Measurements from ENCODE around the gene FRG1. TPM values are rescaled to one million over a fixed set of nuclear protein-coding genes. Genes with fewer than 3 reads are reported as not detected.
"Not testable (repeated sequence)": the region's sequence is repeated elsewhere in the genome, so short reads cannot be mapped to it uniquely, and the experiment has no call there.

FRG1 gene
- total and polyA plus RNA-seq, 10 of the 15 experiments (the other 5 are each of a cell fraction or from before 2014, with no cell fraction given): 28.9 to 190 (median 58.6) TPM

GRCh38 chr4:189981970-189982369, 41.3 kb downstream of the FRG1 start:
- BruUV-seq (replicated peaks): no TSS peak
- H3K36me3 ChIP-seq (ENCODE audit: control insufficient read depth in 2 of 2, insufficient read depth in 2 of 2, low read length in 1 of 2): no peaks in the 10 kb centered on the region
- in situ Hi-C loops (cut with MboI): no loop called here
- ChIA-PET SMC1A (ENCODE audit: uncharacterized antibody, unreplicated experiment) (no interaction called here), CTCF (no interaction called here), RAD21 (ENCODE audit: unreplicated experiment) (no interaction called here), POLR2A (no interaction called here)
- no peak overlapping the region for H3K27ac ChIP-seq (ENCODE audit: control insufficient read depth, insufficient read depth)
- no peaks in the 10 kb centered on the region for H4K20me1 ChIP-seq (ENCODE audit: control insufficient read depth, insufficient read depth)
- H3K4me3 ChIP-seq: no peak overlapping the region
- H3K9me3 ChIP-seq (replicated peaks; ENCODE audit: control insufficient read depth, insufficient read depth, low read length): no peaks in the 10 kb centered on the region
- no peak overlapping the region for H2AFZ ChIP-seq (ENCODE audit: control insufficient read depth, low read depth, low read length)
- H3K27me3 ChIP-seq (replicated peaks in 1 of 2; ENCODE audit: control insufficient read depth in 2 of 2, insufficient read depth in 2 of 2, low read length in 1 of 2): no peaks in the 10 kb centered on the region; a peak in 1 of 4 replicates
- no peaks in the 10 kb centered on the region for H3K4me1 ChIP-seq (ENCODE audit: control insufficient read depth, insufficient read depth, low read length)
- H3K9ac ChIP-seq (ENCODE audit: control insufficient read depth, insufficient read depth, low read length): no peak overlapping the region
- DNase-seq (ENCODE audit: low read depth, low spot score) (no peak), ATAC-seq (no peak), FAIRE-seq (no peak)
- intact Hi-C loops (cut with micrococcal nuclease; ENCODE audit: unreplicated experiment): no loop called here
- TF ChIP-seq BHLHE40 (IDR thresholded peaks at IDR 0.05; ENCODE audit: borderline replicate concordance in 1 of 2, low read depth in 2 of 2, low read length in 1 of 2) (no peak), KLF5 (IDR thresholded peaks at IDR 0.05; ENCODE audit: partially characterized antibody) (no peak), WRNIP1 (IDR thresholded peaks at IDR 0.05; ENCODE audit: borderline replicate concordance, low read depth, low read length) (no peak)
- TF ChIP-seq, protein P1, sequence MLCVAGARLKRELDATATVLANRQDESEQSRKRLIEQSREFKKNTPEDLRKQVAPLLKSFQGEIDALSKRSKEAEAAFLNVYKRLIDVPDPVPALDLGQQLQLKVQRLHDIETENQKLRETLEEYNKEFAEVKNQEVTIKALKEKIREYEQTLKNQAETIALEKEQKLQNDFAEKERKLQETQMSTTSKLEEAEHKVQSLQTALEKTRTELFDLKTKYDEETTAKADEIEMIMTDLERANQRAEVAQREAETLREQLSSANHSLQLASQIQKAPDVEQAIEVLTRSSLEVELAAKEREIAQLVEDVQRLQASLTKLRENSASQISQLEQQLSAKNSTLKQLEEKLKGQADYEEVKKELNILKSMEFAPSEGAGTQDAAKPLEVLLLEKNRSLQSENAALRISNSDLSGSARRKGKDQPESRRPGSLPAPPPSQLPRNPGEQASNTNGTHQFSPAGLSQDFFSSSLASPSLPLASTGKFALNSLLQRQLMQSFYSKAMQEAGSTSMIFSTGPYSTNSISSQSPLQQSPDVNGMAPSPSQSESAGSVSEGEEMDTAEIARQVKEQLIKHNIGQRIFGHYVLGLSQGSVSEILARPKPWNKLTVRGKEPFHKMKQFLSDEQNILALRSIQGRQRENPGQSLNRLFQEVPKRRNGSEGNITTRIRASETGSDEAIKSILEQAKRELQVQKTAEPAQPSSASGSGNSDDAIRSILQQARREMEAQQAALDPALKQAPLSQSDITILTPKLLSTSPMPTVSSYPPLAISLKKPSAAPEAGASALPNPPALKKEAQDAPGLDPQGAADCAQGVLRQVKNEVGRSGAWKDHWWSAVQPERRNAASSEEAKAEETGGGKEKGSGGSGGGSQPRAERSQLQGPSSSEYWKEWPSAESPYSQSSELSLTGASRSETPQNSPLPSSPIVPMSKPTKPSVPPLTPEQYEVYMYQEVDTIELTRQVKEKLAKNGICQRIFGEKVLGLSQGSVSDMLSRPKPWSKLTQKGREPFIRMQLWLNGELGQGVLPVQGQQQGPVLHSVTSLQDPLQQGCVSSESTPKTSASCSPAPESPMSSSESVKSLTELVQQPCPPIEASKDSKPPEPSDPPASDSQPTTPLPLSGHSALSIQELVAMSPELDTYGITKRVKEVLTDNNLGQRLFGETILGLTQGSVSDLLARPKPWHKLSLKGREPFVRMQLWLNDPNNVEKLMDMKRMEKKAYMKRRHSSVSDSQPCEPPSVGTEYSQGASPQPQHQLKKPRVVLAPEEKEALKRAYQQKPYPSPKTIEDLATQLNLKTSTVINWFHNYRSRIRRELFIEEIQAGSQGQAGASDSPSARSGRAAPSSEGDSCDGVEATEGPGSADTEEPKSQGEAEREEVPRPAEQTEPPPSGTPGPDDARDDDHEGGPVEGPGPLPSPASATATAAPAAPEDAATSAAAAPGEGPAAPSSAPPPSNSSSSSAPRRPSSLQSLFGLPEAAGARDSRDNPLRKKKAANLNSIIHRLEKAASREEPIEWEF (IDR thresholded peaks at IDR 0.05; ENCODE audit: insufficient replicate concordance, low read depth, low read length): no peak
- no peak overlapping the region for H3K4me2 ChIP-seq (ENCODE audit: control insufficient read depth, insufficient read depth)
- no peaks in the 10 kb centered on the region for H3K79me2 ChIP-seq (ENCODE audit: control insufficient read depth, insufficient read depth, low read length)
- WGBS (ENCODE audit: insufficient coverage, insufficient replicate concordance, low lambda C conversion rate, missing lambda C conversion rate): 39% methylated on average over 8 of the region's 8 CpGs

DNA sequence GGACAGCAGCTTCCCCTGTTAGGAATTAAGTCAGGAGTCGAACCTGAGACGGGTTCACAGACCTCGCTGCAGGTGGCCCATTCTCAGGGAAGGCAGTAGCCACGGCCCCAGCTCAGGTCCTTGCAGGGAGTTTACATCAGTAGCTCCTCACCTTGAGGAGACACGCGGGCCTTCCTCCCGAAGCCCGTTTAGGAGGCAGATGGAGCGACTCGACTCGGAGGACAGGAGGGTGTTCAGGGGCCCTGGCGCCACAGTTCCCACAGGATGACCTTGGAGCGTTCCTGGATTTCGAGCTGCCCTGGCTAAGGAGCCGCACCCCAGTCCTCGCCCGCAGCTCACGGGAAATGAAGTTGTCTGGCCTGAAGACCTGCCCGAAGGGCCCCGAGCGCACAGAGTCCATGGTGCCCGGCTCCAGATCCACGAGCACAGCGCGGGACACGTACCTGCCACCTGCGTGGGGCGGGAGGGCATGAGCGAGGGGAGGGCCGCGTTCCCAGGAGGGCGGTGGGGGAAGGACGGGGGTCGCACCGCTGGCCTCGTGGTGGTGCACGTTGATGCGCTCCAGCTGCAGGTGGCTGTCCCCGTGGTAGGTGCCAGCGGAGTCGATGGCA, 43.3 kb downstream of the FRG1 start:
- ATAC-seq; SMC1A ChIA-PET (ENCODE audit: uncharacterized antibody, unreplicated experiment); CTCF ChIA-PET: not testable (repeated sequence)

DNA sequence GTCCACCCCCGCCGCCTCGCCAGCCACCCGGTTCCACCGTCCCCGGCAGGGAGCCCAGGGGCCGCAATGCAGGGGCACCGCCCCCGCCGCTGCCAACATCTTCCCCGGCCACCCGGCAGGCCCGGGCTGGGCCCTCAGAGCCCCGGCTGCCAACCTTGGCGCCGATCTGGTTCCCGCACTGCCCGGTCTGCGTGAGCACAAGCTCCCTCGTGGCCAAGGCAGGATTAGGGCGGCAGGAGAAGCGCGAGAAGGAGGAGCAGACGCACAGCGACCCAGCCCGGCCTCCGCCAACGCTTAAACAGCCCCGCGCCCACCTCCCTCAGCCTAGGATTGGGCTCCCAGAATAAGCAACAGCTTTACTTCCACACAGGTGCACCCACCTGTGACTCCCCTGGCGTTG, 44.0 kb downstream of the FRG1 start:
- H2AFZ ChIP-seq (ENCODE audit: control insufficient read depth, low read depth, low read length); H3K4me3 ChIP-seq; H3K27ac ChIP-seq (ENCODE audit: control insufficient read depth, insufficient read depth); H3K4me2 ChIP-seq (ENCODE audit: control insufficient read depth, insufficient read depth); POLR2A ChIA-PET; ATAC-seq; intact Hi-C loops (cut with micrococcal nuclease; ENCODE audit: unreplicated experiment); DNase-seq (ENCODE audit: low read depth, low spot score); H4K20me1 ChIP-seq (ENCODE audit: control insufficient read depth, insufficient read depth); BruUV-seq (replicated peaks); H3K27me3 ChIP-seq (replicated peaks in 1 of 2; ENCODE audit: control insufficient read depth in 2 of 2, insufficient read depth in 2 of 2, low read length in 1 of 2); H3K36me3 ChIP-seq (ENCODE audit: control insufficient read depth in 2 of 2, insufficient read depth in 2 of 2, low read length in 1 of 2); CTCF ChIA-PET; in situ Hi-C loops (cut with MboI); H3K79me2 ChIP-seq (ENCODE audit: control insufficient read depth, insufficient read depth, low read length); H3K9ac ChIP-seq (ENCODE audit: control insufficient read depth, insufficient read depth, low read length); H3K4me1 ChIP-seq (ENCODE audit: control insufficient read depth, insufficient read depth, low read length); FAIRE-seq; SMC1A ChIA-PET (ENCODE audit: uncharacterized antibody, unreplicated experiment); RAD21 ChIA-PET (ENCODE audit: unreplicated experiment); H3K9me3 ChIP-seq (replicated peaks; ENCODE audit: control insufficient read depth, insufficient read depth, low read length): not testable (repeated sequence)
- no CpG with 5 or more reads among the region's 31 CpGs for WGBS (ENCODE audit: insufficient coverage, insufficient replicate concordance, low lambda C conversion rate, missing lambda C conversion rate)

More for the DNA sequence above, 43.3 kb downstream of the FRG1 start:
- H3K9ac ChIP-seq (ENCODE audit: control insufficient read depth, insufficient read depth, low read length); intact Hi-C loops (cut with micrococcal nuclease; ENCODE audit: unreplicated experiment); H3K4me1 ChIP-seq (ENCODE audit: control insufficient read depth, insufficient read depth, low read length); H3K27me3 ChIP-seq (replicated peaks in 1 of 2; ENCODE audit: control insufficient read depth in 2 of 2, insufficient read depth in 2 of 2, low read length in 1 of 2); H3K4me3 ChIP-seq; H3K27ac ChIP-seq (ENCODE audit: control insufficient read depth, insufficient read depth); H3K9me3 ChIP-seq (replicated peaks; ENCODE audit: control insufficient read depth, insufficient read depth, low read length); FAIRE-seq; RAD21 ChIA-PET (ENCODE audit: unreplicated experiment); H3K79me2 ChIP-seq (ENCODE audit: control insufficient read depth, insufficient read depth, low read length); H3K4me2 ChIP-seq (ENCODE audit: control insufficient read depth, insufficient read depth); in situ Hi-C loops (cut with MboI); BruUV-seq (replicated peaks); H2AFZ ChIP-seq (ENCODE audit: control insufficient read depth, low read depth, low read length); POLR2A ChIA-PET; H3K36me3 ChIP-seq (ENCODE audit: control insufficient read depth in 2 of 2, insufficient read depth in 2 of 2, low read length in 1 of 2); H4K20me1 ChIP-seq (ENCODE audit: control insufficient read depth, insufficient read depth); DNase-seq (ENCODE audit: low read depth, low spot score): not testable (repeated sequence)
- WGBS (ENCODE audit: insufficient coverage, insufficient replicate concordance, low lambda C conversion rate, missing lambda C conversion rate): 49% methylated on average over 5 of the region's 41 CpGs
